ENCODE data around the gene COL26A1. TPM values are rescaled to one million over a fixed set of nuclear protein-coding genes. Genes with fewer than 3 reads are reported as not detected.

Gene COL26A1
- total RNA-seq, 2 experiments from 2014 or later, result not detected

DNA sequence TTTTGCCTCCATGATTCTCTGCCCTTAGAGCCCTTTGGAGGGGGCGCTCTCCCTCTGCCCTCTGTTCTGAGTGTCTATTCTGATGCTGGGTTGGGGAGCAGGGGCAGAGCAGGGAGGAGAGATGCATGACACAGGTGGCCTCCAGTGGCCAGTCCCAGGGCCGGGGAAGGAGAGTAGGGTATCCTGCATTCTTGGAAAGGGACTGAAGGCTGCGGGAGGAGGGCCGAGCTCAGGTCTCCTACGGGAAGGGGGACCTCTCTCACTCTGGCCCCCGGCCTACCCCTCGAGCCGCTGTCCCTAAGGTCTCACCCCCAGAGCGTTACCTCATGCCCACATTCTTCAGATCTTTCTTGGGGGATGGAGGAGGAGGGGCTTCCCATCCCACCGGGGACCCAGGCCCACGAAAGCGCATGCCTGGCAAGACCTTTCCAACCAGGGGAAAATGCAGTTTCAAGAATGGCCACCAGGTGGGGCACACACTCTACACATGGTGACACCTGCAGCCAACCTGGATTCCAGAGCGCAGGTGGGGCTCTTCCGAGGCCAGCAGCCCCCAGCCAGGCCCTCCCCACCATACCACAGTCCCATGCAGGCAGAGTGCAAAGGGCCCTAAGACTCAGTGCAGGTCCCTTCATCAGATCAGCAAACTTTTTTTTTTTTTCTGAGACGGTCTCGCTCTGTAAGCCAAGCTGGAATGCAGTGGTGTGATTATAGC, 180.0 kb downstream of the COL26A1 start:
- POLR2A ChIA-PET, result interaction anchor here (0.7 kb wide), 1 partner anchor 119 kb away, joined by 4 read pairs; no protein-coding TSS in a partner anchor
- CTCF ChIA-PET, result interaction anchor here (1.0 to 2.1 kb wide), 7 partner anchors 16 to 736 kb away, joined by 3 to 17 read pairs (median 3); no protein-coding TSS in a partner anchor

DNA sequence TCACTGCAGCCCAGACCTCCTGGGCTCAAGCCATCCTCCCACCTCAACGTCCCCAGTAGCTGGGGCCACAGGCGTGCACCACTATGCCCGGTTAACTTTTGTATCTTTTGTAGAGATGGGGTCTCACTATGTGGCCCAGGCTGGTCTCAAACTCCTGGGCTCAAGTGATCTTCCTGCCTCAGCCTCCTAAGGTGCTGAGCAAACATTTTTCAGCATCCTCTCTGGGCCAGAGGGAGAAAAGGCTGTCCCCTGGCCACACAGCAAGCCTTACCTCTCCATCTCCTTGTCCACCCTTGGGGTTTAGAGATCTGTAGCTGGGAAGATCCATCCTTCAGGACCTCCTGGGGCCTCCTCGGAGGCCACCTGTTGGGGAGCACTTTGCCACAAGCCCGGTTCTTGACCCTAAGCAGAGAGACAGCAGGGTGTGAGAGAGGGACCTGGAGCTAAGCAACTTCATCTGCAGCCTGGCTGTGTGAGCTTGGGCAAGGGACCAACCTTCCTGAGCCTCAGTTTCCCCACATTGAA, 180.6 kb downstream of the COL26A1 start:
- ChIA-PET CTCF (interaction anchor here (1.0 to 2.1 kb wide), 7 partner anchors 16 to 736 kb away, joined by 3 to 17 read pairs (median 3); no protein-coding TSS in a partner anchor), POLR2A (interaction anchor here (0.7 kb wide), 1 partner anchor 119 kb away, joined by 4 read pairs; no protein-coding TSS in a partner anchor)

GRCh38 chr7:101543846-101544245, 181.2 kb downstream of the COL26A1 start:
- ChIA-PET CTCF (interaction anchor here (1.0 to 2.1 kb wide), 6 partner anchors 15 to 735 kb away, joined by 3 to 17 read pairs (median 4); no protein-coding TSS in a partner anchor), POLR2A (no interaction called here)

GRCh38 chr7:101545441-101546190, 182.9 kb downstream of the COL26A1 start:
- CTCF ChIA-PET, result interaction anchor here (0.6 kb wide), 2 partner anchors 100 to 717 kb away, joined by 3 to 4 read pairs; no protein-coding TSS in a partner anchor

DNA sequence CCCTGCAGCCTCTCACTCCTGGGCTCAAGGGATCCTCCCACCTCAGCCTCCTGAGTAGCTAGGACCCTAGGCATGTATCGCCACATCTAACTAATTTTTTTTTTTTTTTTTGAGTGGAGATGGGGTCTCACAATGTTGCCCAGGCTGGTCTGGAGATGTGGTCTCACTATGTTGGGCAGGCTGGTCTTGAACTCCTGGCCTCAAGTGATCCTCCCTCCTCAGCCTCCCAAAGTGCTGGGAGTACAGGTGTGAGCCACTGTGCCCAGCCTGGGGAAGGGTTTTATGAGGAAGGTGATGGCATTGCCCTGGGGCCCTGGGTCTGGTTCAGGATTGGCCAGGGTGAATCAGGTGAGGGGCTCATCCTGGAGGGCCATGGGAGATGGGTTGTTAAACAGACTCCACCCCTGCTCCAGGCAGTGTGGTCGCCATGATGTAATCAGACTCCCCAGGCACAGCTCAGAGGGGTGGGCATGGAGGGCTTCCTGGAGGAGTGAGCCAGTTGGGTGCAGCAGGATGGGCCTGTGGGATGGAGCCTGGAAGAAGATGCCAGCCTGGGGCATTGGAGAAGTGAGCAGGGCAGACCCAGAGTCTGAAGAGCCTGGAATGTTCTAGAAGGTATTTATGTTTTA, 183.7 kb downstream of the COL26A1 start:
- CTCF ChIA-PET, result interaction anchor here (0.6 kb wide), 1 partner anchor 101 kb away, joined by 3 read pairs; no protein-coding TSS in a partner anchor
- POLR2A ChIA-PET, result no interaction called here

More at GRCh38 chr7:101545441-101546190, 182.9 kb downstream of the COL26A1 start:
- POLR2A ChIA-PET, result no interaction called here

GRCh38 chr7:101547022-101547915, 184.6 kb downstream of the COL26A1 start:
- POLR2A ChIA-PET, result no interaction called here
- CTCF ChIA-PET, result no interaction called here

- ChIA-PET POLR2A (no interaction called here), CTCF (interaction anchor here (1.1 kb wide), 1 partner anchor 725 kb away, joined by 3 read pairs; no protein-coding TSS in a partner anchor)
Measured at GRCh38 chr7:101547916-101548661, 185.4 kb downstream of the COL26A1 start.

GRCh38 chr7:101549734-101550133, 187.1 kb downstream of the COL26A1 start:
- ChIA-PET POLR2A (no interaction called here), CTCF (no interaction called here)

DNA sequence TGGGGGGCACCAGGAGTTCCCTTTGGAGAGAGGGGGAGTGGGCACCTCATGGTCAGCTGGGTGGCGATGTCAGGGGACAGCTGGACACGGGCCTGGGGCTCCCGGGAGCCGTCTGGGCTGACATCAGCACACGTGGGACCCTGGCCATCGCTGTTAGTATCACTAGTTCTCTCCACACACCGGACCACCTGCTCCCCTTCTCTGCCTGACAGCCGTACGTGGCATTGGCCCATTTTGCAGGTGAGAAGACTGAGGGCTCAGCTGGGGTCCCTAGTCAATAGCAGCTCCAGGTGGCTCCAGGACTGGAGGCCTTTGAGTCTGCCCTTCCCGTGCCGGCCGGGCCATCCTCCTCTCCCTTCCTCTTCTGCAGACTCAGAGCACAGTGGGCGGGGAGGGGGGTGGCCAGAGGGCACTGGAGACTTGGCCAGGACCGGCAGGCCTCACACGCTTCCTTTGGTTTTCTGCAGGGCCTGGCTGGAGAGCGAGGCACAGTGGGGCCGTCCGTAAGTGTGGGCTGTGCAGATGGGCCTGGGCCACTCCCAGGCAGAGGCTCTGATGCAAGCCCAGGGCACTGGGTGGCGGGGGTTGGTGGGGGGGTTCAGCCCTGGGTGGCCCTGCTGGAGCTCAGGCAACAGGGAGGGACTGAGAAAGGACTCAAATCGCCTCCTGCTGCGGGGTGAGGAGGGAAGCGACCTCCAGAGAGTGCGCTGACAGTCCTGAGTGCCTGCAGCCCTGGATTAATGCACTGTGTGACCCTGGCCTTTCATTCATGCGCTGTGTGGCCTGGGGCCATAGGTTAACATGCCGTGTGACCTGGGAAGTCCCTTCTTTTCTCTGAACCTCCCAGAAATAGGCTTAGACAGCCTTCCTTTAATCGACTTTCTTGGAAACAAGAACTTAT, 188.2 kb downstream of the COL26A1 start:
- CTCF ChIA-PET, result no interaction called here
- POLR2A ChIA-PET, result no interaction called here

DNA sequence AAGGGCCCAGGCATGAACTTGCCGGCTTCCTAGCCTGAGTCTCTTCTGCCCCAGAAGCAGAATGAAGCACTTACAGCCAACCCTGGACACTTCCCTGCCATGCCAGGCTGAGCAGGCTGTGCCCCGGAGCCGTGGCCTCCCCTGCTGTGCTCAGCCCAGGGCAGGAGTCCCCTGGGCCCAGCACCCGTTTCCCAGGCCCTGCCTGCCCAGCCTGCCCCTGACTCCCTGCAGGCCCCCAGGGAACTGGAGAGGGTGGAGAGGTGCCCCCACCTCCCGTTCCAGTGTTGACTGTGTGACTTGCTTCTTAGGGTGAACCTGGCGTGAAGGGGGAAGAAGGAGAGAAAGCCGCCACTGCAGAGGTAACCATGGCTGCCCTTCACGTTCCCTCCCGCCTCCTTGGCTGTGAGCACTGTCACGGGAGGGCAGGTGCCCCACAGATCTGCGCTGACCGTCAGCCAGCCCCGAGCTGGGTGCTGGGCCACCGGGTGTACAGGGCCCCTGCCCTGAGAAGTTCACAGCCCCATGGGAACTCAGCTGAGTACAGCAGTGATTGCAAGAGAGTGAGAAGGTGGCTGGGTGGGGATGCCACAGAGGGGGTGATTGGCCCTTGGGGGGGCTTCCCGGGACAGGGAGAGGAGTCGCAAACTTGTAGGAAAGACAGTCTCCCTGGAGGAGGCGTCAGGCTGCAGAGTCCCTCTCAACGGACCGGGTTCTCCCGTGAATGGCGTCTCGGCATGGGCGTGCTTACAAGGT, 190.5 kb downstream of the COL26A1 start:
- CTCF ChIA-PET, result no interaction called here
- POLR2A ChIA-PET, result no interaction called here

GRCh38 chr7:101553771-101554445, 191.2 kb downstream of the COL26A1 start:
- ChIA-PET POLR2A (no interaction called here), CTCF (no interaction called here)

GRCh38 chr7:101554584-101555268, 192.1 kb downstream of the COL26A1 start:
- ChIA-PET CTCF (no interaction called here), POLR2A (no interaction called here)

- ChIA-PET CTCF (no interaction called here), POLR2A (no interaction called here)
Measured at GRCh38 chr7:101555269-101555920, 192.7 kb downstream of the COL26A1 start.

- POLR2A ChIA-PET, result no interaction called here
- CTCF ChIA-PET, result no interaction called here
Measured at GRCh38 chr7:101555921-101556275, 193.2 kb downstream of the COL26A1 start.

DNA sequence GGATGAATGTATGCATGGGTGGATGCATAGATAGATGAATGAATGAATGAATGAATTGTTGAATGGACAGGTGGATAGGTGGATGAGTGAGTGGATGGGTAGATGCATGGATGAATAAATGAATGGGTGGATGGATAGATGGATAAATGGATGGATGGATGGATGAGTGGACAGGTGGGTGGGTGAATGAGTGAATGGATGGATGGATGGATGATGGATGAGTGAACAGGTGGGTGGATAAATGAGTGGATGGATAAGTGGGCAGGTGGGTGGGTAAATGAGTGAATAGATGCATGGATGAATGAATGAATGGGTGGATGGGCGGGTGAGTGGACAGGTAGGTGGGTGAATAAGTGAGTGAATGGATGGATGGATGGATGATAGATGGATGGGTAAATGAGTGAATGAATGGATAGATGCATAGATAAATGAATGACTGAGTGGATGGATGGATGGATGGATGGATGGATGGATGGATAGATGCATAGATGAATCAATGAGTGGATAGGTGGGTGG, 193.8 kb downstream of the COL26A1 start:
- CTCF ChIA-PET, result no interaction called here

More for the DNA sequence above, 193.8 kb downstream of the COL26A1 start:
- POLR2A ChIA-PET, result no interaction called here

All from activated CD8-positive, alpha-beta memory T cell treated with anti-CD3 and anti-CD28 coated beads for 36 hours (primary cell).